Spleen (tissue), 7 donors: ENCODE data around the gene SHMT2.

Experiments used
- POLR2A ChIP-seq, 3 donors: fragments of 450-650 bp; IDR thresholded peaks; one replicate each; pipeline ENCODE4 v1.5.1; 2017; ENCODE audit warnings: antibody characterized with exemption in 3 of 3, mild to moderate bottlenecking in 1 of 3
- POLR2AphosphoS5 ChIP-seq, 3 donors: sonication (generic); formaldehyde crosslinking; IDR thresholded peaks; one replicate each; pipeline ENCODE4 v1.5.1; 2017; ENCODE audit warnings: antibody characterized with exemption in 3 of 3
- TF ChIP-seq, protein P1 (sequence below), 11 experiments: fragments of 200-600 bp in 7 of 11; fragments of 450-650 bp in 4 of 11; sonication (generic) in 4 of 11; IDR thresholded peaks in 8 of 11; conservative IDR thresholded peaks in 3 of 11; 1 replicate in 7 of 11; 2 replicates in 4 of 11; pipeline versions ENCODE4 v1.4.0 to v1.8.0; 2016 to 2021; ENCODE audit warnings: antibody characterized with exemption in 11 of 11, inconsistent platforms in 4 of 11, mild to moderate bottlenecking in 1 of 11
- donor health status: DM: no; HTN: no; CAD: no; lungs with moderate emphysema.
- donor health status: DM: no; HTN: no; CAD: no.
- donor health status: DM: no; HTN: no; CAD: no.

DNA sequence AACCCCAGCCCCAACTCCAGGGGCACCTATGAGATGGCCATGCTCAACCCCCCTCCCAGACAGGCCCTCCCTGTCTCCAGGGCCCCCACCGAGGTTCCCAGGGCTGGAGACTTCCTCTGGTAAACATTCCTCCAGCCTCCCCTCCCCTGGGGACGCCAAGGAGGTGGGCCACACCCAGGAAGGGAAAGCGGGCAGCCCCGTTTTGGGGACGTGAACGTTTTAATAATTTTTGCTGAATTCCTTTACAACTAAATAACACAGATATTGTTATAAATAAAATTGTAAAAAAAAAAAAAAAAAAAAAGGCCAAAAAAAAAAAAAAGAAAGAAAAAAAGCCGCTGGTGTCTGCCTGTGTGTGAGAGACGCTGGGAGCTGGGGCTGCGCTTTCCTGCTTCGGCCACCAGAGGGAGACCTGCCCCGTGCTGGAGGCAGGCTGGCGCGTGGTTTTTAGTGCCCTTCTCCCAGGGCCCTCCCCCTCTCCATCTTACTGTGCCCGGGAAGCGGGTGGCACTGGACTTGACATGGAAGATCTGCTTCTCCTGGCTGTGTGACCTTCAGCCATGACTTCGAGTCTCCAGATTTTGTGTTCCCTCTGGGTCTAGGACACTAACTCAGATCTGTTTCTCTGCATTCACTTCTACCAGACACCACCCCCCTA lies 16.3 kb upstream of the SHMT2 start:
- peak; percentile 44 to 69 (median 66) for TF ChIP-seq POLR2AphosphoS5 (IDR thresholded peaks at IDR 0.05)
- TF ChIP-seq, protein P1, sequence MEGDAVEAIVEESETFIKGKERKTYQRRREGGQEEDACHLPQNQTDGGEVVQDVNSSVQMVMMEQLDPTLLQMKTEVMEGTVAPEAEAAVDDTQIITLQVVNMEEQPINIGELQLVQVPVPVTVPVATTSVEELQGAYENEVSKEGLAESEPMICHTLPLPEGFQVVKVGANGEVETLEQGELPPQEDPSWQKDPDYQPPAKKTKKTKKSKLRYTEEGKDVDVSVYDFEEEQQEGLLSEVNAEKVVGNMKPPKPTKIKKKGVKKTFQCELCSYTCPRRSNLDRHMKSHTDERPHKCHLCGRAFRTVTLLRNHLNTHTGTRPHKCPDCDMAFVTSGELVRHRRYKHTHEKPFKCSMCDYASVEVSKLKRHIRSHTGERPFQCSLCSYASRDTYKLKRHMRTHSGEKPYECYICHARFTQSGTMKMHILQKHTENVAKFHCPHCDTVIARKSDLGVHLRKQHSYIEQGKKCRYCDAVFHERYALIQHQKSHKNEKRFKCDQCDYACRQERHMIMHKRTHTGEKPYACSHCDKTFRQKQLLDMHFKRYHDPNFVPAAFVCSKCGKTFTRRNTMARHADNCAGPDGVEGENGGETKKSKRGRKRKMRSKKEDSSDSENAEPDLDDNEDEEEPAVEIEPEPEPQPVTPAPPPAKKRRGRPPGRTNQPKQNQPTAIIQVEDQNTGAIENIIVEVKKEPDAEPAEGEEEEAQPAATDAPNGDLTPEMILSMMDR (IDR thresholded peaks at IDR 0.05 in 8 of 11, conservative IDR thresholded peaks at IDR 0.05 in 3 of 11) = peak; percentile 89 to 99 (median 96)
- TF ChIP-seq POLR2A (IDR thresholded peaks at IDR 0.05) = no peak
